Suprapubic skin (tissue), 4 donors: Measurements from ENCODE around the gene RASGEF1B.

ENCODE experiments used
- CTCF ChIP-seq, 2 donors: fragments of 200-600 bp in 1 of 2; fragments of 450-650 bp in 1 of 2; sonication (generic) in 1 of 2; IDR thresholded peaks; one replicate each; pipeline ENCODE4 v1.5.1; 2016 to 2019; ENCODE audit warnings: antibody characterized with exemption in 2 of 2, mild to moderate bottlenecking in 1 of 2, moderate library complexity in 1 of 2
- POLR2A ChIP-seq, 2 donors: fragments of 450-650 bp; IDR thresholded peaks; one replicate each; pipeline ENCODE4 v1.6.1; 2017; ENCODE audit warnings: antibody characterized with exemption in 2 of 2, mild to moderate bottlenecking in 2 of 2, moderate library complexity in 2 of 2
- POLR2AphosphoS5 ChIP-seq, 3 donors: sonication (generic); formaldehyde crosslinking; IDR thresholded peaks; one replicate each; pipeline ENCODE4 v1.6.1; 2017; ENCODE audit warnings: antibody characterized with exemption in 3 of 3

- no peak for TF ChIP-seq CTCF (IDR thresholded peaks at IDR 0.05)
- TF ChIP-seq POLR2A (IDR thresholded peaks at IDR 0.05) = no peak
- TF ChIP-seq POLR2AphosphoS5 (IDR thresholded peaks at IDR 0.05) = no peak
These were observed 26.9 kb upstream of the RASGEF1B start for GRCh38 chr4:81498551-81499099.
